Measurements from ENCODE around the gene KCND1.

- no peak for TF ChIP-seq CTCF (IDR thresholded peaks at IDR 0.05)
- TF ChIP-seq POLR2A (IDR thresholded peaks at IDR 0.05) = no peak
- TF ChIP-seq EP300 (IDR thresholded peaks at IDR 0.05) = no peak
- no peak for TF ChIP-seq POLR2AphosphoS5 (IDR thresholded peaks at IDR 0.05)
These were observed 47.4 kb downstream of the KCND1 start for GRCh38 chrX:48924270-48924669.

All from gastroesophageal sphincter (tissue), 3 donors.